Panc1 (cell line): ENCODE measurements around the gene QRFP. TPM values are rescaled to one million over a fixed set of nuclear protein-coding genes. Genes with fewer than 3 reads are reported as not detected.

Experiments
- ATAC-seq: fragments of 200-7000 bp; cut with Tn5 transposase; 2 replicates; pipeline ENCODE4 v1.9.1; 2020; ENCODE audit warnings: mild to moderate bottlenecking, moderate library complexity
- BruUV-seq: library from RNA; stranded (reverse); fragments of 400-500 nt; replicated peaks from 2 replicates; lab custom pipeline; 2021; lab: Mats Ljungman, UMichigan
- CTCF ChIA-PET: fragments of 300-600 bp; sonication (Branson Sonifier 250); formaldehyde crosslinking; loops from one replicate; lab custom pipeline; 2022; ENCODE audit warnings: antibody characterized with exemption; lab: Charles Lee
- POLR2A ChIA-PET: fragments of 300-600 bp; sonication (Branson Sonifier 250); formaldehyde crosslinking; loops from one replicate; lab custom pipeline; 2022; ENCODE audit warnings: antibody characterized with exemption; lab: Charles Lee
- DNase-seq: peaks from one replicate; pipeline ENCODE4 v3.0.0-alpha.2; 2010; ENCODE audit warnings: low read depth, low spot score
- H3K27ac ChIP-seq: 2 replicates; pipeline ENCODE4 v1.5.1; 2011; ENCODE audit warnings: mild to moderate bottlenecking, low read length, inconsistent platforms
- H3K27me3 ChIP-seq: fragments of 200-500 bp; sonication (Bioruptor generic); 2 replicates; pipeline ENCODE4 v1.6.0; 2014; ENCODE audit warnings: low read length, inconsistent platforms; ENCODE audit not compliant: control insufficient read depth, insufficient read depth
- H3K36me3 ChIP-seq: fragments of 200-500 bp; sonication (Bioruptor generic); 2 replicates; pipeline ENCODE4 v1.5.1; 2014; ENCODE audit warnings: inconsistent platforms, mild to moderate bottlenecking, low read length, moderate library complexity; ENCODE audit not compliant: control insufficient read depth, insufficient read depth
- H3K4me1 ChIP-seq: 2 replicates; pipeline ENCODE4 v1.5.1; 2011; ENCODE audit warnings: inconsistent platforms, mild to moderate bottlenecking, low read length, moderate library complexity; ENCODE audit not compliant: control insufficient read depth, insufficient read depth
- H3K4me3 ChIP-seq, 2 experiments: 2 replicates each; pipeline ENCODE4 v1.5.1; 2011 to 2012; ENCODE audit warnings: low read depth in 2 of 2, low read length in 2 of 2, mild to moderate bottlenecking in 2 of 2, inconsistent platforms in 1 of 2, moderate library complexity in 1 of 2
- H3K9me3 ChIP-seq: fragments of 200-500 bp; sonication (Bioruptor generic); 2 replicates; pipeline ENCODE4 v1.5.1; 2014; ENCODE audit warnings: low read depth, mild to moderate bottlenecking, inconsistent platforms, low read length, moderate library complexity; ENCODE audit not compliant: control insufficient read depth, insufficient read depth
- POLR2AphosphoS5 ChIP-seq: IDR thresholded peaks from 2 replicates; pipeline ENCODE4 v1.6.1; 2012; ENCODE audit warnings: mild to moderate bottlenecking, low read depth, low read length, moderate library complexity
- SIN3A ChIP-seq: IDR thresholded peaks from 2 replicates; pipeline ENCODE4 v1.6.1; 2012; ENCODE audit warnings: low read depth, mild to moderate bottlenecking, low read length, moderate library complexity, borderline replicate concordance; ENCODE audit not compliant: insufficient read depth
- TCF7L2 ChIP-seq: IDR thresholded peaks from 2 replicates; pipeline ENCODE4 v1.6.1; 2011; ENCODE audit warnings: mild to moderate bottlenecking, low read depth, low read length, inconsistent platforms
- in situ Hi-C: cut with HindIII; loops from 2 replicates; pipeline ENCODE4 v1.10.0; 2016; ENCODE audit warnings: low sequenced_read_pairs, low pct_unique_long_range_greater_than_20kb
- intact Hi-C: fragments of 100-400 bp; cut with micrococcal nuclease; formaldehyde crosslinking; loops from one replicate; pipeline ENCODE4 v1.10.0; 2022; ENCODE audit not compliant: unreplicated experiment
- total RNA-seq: library from RNA; stranded (reverse); gene quantifications from one replicate; pipeline ENCODE4 v1.2.1, GENCODE V29; 2021; ENCODE audit not compliant: unreplicated experiment
- TF ChIP-seq, protein P1 (sequence below), 2 experiments: IDR thresholded peaks; 2 replicates each; pipeline ENCODE4 v1.6.1; 2011 to 2012; ENCODE audit warnings: low read depth in 2 of 2, control low read depth in 1 of 2, low read length in 1 of 2, mild to moderate bottlenecking in 1 of 2, moderate library complexity in 1 of 2; ENCODE audit not compliant: insufficient read depth in 1 of 2
- TF ChIP-seq, protein P2 (sequence below): fragments of 450-650 bp; IDR thresholded peaks from 2 replicates; pipeline ENCODE4 v1.5.1; 2017; ENCODE audit warnings: mild to moderate bottlenecking

The QRFP gene
- total RNA-seq, 1 experiment from 2014 or later = not detected

DNA sequence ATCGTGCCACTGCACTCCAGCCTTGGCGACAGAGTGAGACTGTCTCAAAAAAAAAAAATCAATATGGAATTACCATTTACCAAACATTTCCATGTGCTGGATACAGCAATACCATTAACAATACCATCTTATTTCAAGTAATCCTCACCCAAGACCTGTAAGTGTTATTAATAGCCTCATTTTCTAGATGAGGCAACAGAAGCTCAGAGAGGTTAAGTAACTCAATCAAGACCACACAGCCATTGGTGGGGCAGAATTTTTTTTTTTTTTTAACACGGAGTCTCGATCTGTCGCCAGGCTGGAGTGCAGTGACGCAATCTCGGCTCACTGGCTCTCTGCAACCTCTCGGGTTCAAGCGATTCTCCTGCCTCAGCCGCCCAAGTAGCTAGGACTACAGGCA lies 46.1 kb upstream of the QRFP start:
- no TSS peak for BruUV-seq
- Histone ChIP-seq H3K4me1 (no peaks in the 10 kb centered on the region; the same call in 1 of the 2 replicates), H3K27me3 (no peaks in the 10 kb centered on the region), H3K27ac (no peak overlapping the region), H3K36me3 (no peaks in the 10 kb centered on the region), H3K4me3 (no peak overlapping the region), H3K9me3 (no peaks in the 10 kb centered on the region)
- intact Hi-C loops = loop anchor here (10.0 kb wide), 1 partner anchor 48 kb away; the partner anchor contains the start of gene QRFP
- in situ Hi-C loops = no loop called here
- ChIA-PET POLR2A (interaction anchor here (0.6 to 0.7 kb wide), 2 partner anchors 60 to 89 kb away, joined by 3 to 4 read pairs; no protein-coding TSS in a partner anchor), CTCF (no interaction called here)
- TF ChIP-seq POLR2AphosphoS5 (no peak), TCF7L2 (no peak), SIN3A (no peak)
- TF ChIP-seq, protein P1, sequence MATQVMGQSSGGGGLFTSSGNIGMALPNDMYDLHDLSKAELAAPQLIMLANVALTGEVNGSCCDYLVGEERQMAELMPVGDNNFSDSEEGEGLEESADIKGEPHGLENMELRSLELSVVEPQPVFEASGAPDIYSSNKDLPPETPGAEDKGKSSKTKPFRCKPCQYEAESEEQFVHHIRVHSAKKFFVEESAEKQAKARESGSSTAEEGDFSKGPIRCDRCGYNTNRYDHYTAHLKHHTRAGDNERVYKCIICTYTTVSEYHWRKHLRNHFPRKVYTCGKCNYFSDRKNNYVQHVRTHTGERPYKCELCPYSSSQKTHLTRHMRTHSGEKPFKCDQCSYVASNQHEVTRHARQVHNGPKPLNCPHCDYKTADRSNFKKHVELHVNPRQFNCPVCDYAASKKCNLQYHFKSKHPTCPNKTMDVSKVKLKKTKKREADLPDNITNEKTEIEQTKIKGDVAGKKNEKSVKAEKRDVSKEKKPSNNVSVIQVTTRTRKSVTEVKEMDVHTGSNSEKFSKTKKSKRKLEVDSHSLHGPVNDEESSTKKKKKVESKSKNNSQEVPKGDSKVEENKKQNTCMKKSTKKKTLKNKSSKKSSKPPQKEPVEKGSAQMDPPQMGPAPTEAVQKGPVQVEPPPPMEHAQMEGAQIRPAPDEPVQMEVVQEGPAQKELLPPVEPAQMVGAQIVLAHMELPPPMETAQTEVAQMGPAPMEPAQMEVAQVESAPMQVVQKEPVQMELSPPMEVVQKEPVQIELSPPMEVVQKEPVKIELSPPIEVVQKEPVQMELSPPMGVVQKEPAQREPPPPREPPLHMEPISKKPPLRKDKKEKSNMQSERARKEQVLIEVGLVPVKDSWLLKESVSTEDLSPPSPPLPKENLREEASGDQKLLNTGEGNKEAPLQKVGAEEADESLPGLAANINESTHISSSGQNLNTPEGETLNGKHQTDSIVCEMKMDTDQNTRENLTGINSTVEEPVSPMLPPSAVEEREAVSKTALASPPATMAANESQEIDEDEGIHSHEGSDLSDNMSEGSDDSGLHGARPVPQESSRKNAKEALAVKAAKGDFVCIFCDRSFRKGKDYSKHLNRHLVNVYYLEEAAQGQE (IDR thresholded peaks at IDR 0.05; ENCODE audit: insufficient read depth in 1 of 2, low read depth in 2 of 2, low read length in 1 of 2) = no peak
- TF ChIP-seq, protein P2, sequence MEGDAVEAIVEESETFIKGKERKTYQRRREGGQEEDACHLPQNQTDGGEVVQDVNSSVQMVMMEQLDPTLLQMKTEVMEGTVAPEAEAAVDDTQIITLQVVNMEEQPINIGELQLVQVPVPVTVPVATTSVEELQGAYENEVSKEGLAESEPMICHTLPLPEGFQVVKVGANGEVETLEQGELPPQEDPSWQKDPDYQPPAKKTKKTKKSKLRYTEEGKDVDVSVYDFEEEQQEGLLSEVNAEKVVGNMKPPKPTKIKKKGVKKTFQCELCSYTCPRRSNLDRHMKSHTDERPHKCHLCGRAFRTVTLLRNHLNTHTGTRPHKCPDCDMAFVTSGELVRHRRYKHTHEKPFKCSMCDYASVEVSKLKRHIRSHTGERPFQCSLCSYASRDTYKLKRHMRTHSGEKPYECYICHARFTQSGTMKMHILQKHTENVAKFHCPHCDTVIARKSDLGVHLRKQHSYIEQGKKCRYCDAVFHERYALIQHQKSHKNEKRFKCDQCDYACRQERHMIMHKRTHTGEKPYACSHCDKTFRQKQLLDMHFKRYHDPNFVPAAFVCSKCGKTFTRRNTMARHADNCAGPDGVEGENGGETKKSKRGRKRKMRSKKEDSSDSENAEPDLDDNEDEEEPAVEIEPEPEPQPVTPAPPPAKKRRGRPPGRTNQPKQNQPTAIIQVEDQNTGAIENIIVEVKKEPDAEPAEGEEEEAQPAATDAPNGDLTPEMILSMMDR = no peak
- DNase-seq = no peak
- ATAC-seq = no peak

DNA sequence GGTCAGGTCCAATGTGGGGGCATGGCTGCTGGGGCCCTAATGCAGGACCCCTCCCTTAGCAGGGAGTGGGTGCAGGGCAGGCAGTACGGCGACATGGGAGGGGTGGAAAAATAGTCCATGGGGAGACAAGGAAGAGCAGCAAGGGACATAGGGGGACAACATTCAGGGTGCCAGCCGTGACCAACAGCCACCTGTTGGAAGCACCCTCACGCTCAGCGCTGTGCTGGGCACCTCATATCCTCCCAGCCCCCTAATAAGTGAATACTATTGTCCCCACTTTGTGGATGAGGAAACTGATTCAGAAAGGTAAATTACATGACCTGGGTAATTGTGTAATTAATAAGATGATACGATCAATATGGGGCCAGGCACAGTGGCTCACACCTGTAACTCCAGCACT lies 45.5 kb upstream of the QRFP start:
- no TSS peak for BruUV-seq
- intact Hi-C loops = loop anchor here (10.0 kb wide), 1 partner anchor 47 kb away; the partner anchor contains the start of gene QRFP
- DNase-seq = no peak
- H3K4me3 ChIP-seq = no peak overlapping the region
- no peak overlapping the region for H3K27ac ChIP-seq
- no peaks in the 10 kb centered on the region for H3K27me3 ChIP-seq
- H3K36me3 ChIP-seq = no peaks in the 10 kb centered on the region
- no peak for TF ChIP-seq SIN3A
- no peak for TF ChIP-seq POLR2AphosphoS5
- TF ChIP-seq, protein P2 = no peak
- TF ChIP-seq TCF7L2 = no peak
- TF ChIP-seq, protein P1 (IDR thresholded peaks at IDR 0.05; ENCODE audit: insufficient read depth in 1 of 2, low read depth in 2 of 2, low read length in 1 of 2) = no peak
- no peaks in the 10 kb centered on the region for H3K9me3 ChIP-seq
- in situ Hi-C loops = no loop called here
- H3K4me1 ChIP-seq = no peaks in the 10 kb centered on the region; the same call in 1 of the 2 replicates
- CTCF ChIA-PET = no interaction called here
- POLR2A ChIA-PET = no interaction called here
- ATAC-seq = no peak
